Measurements from ENCODE around the gene DICER1.

GRCh38 chr14:95190346-95190840 lies 33.1 kb upstream of the DICER1 start:
- TF ChIP-seq, protein P1, sequence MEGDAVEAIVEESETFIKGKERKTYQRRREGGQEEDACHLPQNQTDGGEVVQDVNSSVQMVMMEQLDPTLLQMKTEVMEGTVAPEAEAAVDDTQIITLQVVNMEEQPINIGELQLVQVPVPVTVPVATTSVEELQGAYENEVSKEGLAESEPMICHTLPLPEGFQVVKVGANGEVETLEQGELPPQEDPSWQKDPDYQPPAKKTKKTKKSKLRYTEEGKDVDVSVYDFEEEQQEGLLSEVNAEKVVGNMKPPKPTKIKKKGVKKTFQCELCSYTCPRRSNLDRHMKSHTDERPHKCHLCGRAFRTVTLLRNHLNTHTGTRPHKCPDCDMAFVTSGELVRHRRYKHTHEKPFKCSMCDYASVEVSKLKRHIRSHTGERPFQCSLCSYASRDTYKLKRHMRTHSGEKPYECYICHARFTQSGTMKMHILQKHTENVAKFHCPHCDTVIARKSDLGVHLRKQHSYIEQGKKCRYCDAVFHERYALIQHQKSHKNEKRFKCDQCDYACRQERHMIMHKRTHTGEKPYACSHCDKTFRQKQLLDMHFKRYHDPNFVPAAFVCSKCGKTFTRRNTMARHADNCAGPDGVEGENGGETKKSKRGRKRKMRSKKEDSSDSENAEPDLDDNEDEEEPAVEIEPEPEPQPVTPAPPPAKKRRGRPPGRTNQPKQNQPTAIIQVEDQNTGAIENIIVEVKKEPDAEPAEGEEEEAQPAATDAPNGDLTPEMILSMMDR (IDR thresholded peaks at IDR 0.05; ENCODE audit: extremely low read depth in 1 of 2, insufficient read depth in 1 of 2, low read depth in 1 of 2, low read length in 2 of 2): no peak
- TF ChIP-seq, protein P2, sequence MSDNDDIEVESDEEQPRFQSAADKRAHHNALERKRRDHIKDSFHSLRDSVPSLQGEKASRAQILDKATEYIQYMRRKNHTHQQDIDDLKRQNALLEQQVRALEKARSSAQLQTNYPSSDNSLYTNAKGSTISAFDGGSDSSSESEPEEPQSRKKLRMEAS (IDR thresholded peaks at IDR 0.05; ENCODE audit: insufficient read depth, insufficient read length): no peak
- TF ChIP-seq POLR2AphosphoS5 (IDR thresholded peaks at IDR 0.05; ENCODE audit: insufficient read depth, low read depth, low read length) (no peak), EZH2 (IDR thresholded peaks at IDR 0.05; ENCODE audit: borderline replicate concordance, low read depth, low read length, severe bottlenecking) (no peak), POLR2A (IDR thresholded peaks at IDR 0.05; ENCODE audit: low read depth, low read length) (no peak)
